H1 (cell line): ENCODE data around the gene COL6A3. TPM values are rescaled to one million over a fixed set of nuclear protein-coding genes. Genes with fewer than 3 reads are reported as not detected.

Source experiments
- CTCF ChIA-PET: fragments of 300-600 bp; sonication (Branson Sonifier 250); formaldehyde crosslinking; loops from one replicate; lab custom pipeline; 2021; ENCODE audit not compliant: partially characterized antibody; lab: Charles Lee
- POLR2A ChIA-PET: fragments of 300-600 bp; sonication (Branson Sonifier 250); formaldehyde crosslinking; loops from one replicate; lab custom pipeline; 2021; ENCODE audit warnings: inconsistent platforms; ENCODE audit not compliant: partially characterized antibody; lab: Charles Lee
- DNase-seq, 2 experiments: peaks; one replicate each; pipeline versions ENCODE4 v3.0.0 to v3.0.0-alpha.2; 2010 to 2022; ENCODE audit warnings: low spot score in 2 of 2, low read depth in 1 of 2, mixed read lengths in 1 of 2
- FAIRE-seq: peaks from 2 replicates; lab custom pipeline; 2011; peaks lifted over from hg19 to GRCh38; lab: Jason Lieb, UNC
- H2AFZ ChIP-seq: 2 replicates; pipeline ENCODE4 v1.8.1; 2012; ENCODE audit warnings: low read length, inconsistent platforms
- H2AK5ac ChIP-seq: 2 replicates; pipeline ENCODE4 v1.6.1; 2013; ENCODE audit warnings: low read depth, low read length
- H2BK120ac ChIP-seq: replicated peaks from 2 replicates; pipeline ENCODE3; 2013; ENCODE audit warnings: low read depth, low read length, inconsistent platforms
- H2BK12ac ChIP-seq: 2 replicates; pipeline ENCODE4 v1.6.1; 2013; ENCODE audit warnings: low read depth, low read length
- H2BK15ac ChIP-seq: 2 replicates; pipeline ENCODE4 v1.6.1; 2013; ENCODE audit warnings: low read length
- H2BK20ac ChIP-seq: 2 replicates; pipeline ENCODE4 v1.6.1; 2013; ENCODE audit warnings: low read length
- H2BK5ac ChIP-seq: 2 replicates; pipeline ENCODE4 v1.6.1; 2013; ENCODE audit warnings: low read depth, low read length
- H3K14ac ChIP-seq: 2 replicates; pipeline ENCODE4 v1.6.1; 2013; ENCODE audit warnings: inconsistent platforms; ENCODE audit not compliant: insufficient read length
- H3K18ac ChIP-seq: 2 replicates; pipeline ENCODE4 v1.6.1; 2013; ENCODE audit warnings: low read length; ENCODE audit errors: extremely low read depth
- H3K23ac ChIP-seq: 2 replicates; pipeline ENCODE4 v1.6.1; 2013; ENCODE audit warnings: inconsistent platforms; ENCODE audit not compliant: insufficient read length
- H3K23me2 ChIP-seq: 2 replicates; pipeline ENCODE4 v1.6.1; 2013; ENCODE audit warnings: low read depth, low read length
- H3K27ac ChIP-seq: 2 replicates; pipeline ENCODE4 v1.6.1; 2011; ENCODE audit warnings: low read depth, low read length, inconsistent platforms
- H3K27me3 ChIP-seq, 4 experiments: replicated peaks in 1 of 4; 1 replicate in 1 of 4; 2 replicates in 3 of 4; pipeline versions ENCODE4 v1.6.1 to v1.8.1; 2011 to 2013; ENCODE audit warnings: low read length in 3 of 4, mild to moderate bottlenecking in 3 of 4, inconsistent platforms in 2 of 4, mixed read lengths in 2 of 4, moderate library complexity in 1 of 4; ENCODE audit not compliant: control insufficient read depth in 3 of 4, insufficient read depth in 3 of 4; ENCODE audit errors: extremely low read depth in 1 of 4
- H3K36me3 ChIP-seq, 4 experiments: 2 replicates each; pipeline versions ENCODE4 v1.6.1 to v1.8.1; 2011 to 2013; ENCODE audit warnings: mild to moderate bottlenecking in 4 of 4, low read length in 3 of 4, moderate library complexity in 2 of 4, control low read depth in 1 of 4, inconsistent platforms in 1 of 4; ENCODE audit not compliant: insufficient read depth in 4 of 4, control insufficient read depth in 2 of 4
- H3K4ac ChIP-seq: replicated peaks from 2 replicates; pipeline ENCODE3; 2013; ENCODE audit warnings: low read length, low read depth, mixed read lengths, inconsistent platforms; ENCODE audit not compliant: insufficient read length
- H3K4me1 ChIP-seq, 4 experiments: replicated peaks in 1 of 4; 1 replicate in 1 of 4; 2 replicates in 3 of 4; pipeline versions ENCODE4 v1.6.1 to v1.8.1; 2011 to 2013; ENCODE audit warnings: low read length in 3 of 4, inconsistent platforms in 2 of 4, mixed read lengths in 1 of 4; ENCODE audit not compliant: insufficient read depth in 4 of 4, control insufficient read depth in 3 of 4
- H3K4me2 ChIP-seq, 2 experiments: 2 replicates each; pipeline versions ENCODE4 v1.6.1 to v1.8.1; 2011 to 2013; ENCODE audit warnings: low read depth in 2 of 2, low read length in 2 of 2, control low read depth in 1 of 2, inconsistent platforms in 1 of 2, mild to moderate bottlenecking in 1 of 2; ENCODE audit not compliant: insufficient read depth in 1 of 2
- H3K4me3 ChIP-seq, 4 experiments: fragments of 200-600, 300-600 bp in 1 of 4; sonication (generic), shearing (Covaris generic), sonication (Bioruptor Twin) in 1 of 4; 2 replicates each; pipeline versions ENCODE4 v1.5.1 to v1.8.1; 2011 to 2016; ENCODE audit warnings: low read length in 4 of 4, low read depth in 3 of 4, control low read depth in 2 of 4, inconsistent platforms in 2 of 4, mild to moderate bottlenecking in 2 of 4, mixed read lengths in 1 of 4, moderate library complexity in 1 of 4; ENCODE audit not compliant: insufficient read depth in 2 of 4; ENCODE audit errors: extremely low read depth in 1 of 4
- H3K56ac ChIP-seq: replicated peaks from 2 replicates; pipeline ENCODE3; 2013; ENCODE audit warnings: low read depth, mild to moderate bottlenecking, mixed read lengths, low read length, inconsistent platforms; ENCODE audit not compliant: insufficient read length
- H3K79me1 ChIP-seq: 2 replicates; pipeline ENCODE4 v1.6.1; 2013; ENCODE audit warnings: low read depth, low read length, control low read depth
- H3K79me2 ChIP-seq, 2 experiments: 2 replicates each; pipeline versions ENCODE4 v1.6.1 to v1.8.1; 2012 to 2013; ENCODE audit warnings: low read length in 2 of 2, mild to moderate bottlenecking in 2 of 2, inconsistent platforms in 1 of 2; ENCODE audit not compliant: insufficient read depth in 2 of 2, control insufficient read depth in 1 of 2
- H3K9ac ChIP-seq, 4 experiments: replicated peaks in 1 of 4; 1 replicate in 1 of 4; 2 replicates in 3 of 4; pipeline versions ENCODE4 v1.6.1 to v1.8.1; 2011 to 2013; ENCODE audit warnings: low read depth in 3 of 4, low read length in 3 of 4, control low read depth in 2 of 4, mild to moderate bottlenecking in 2 of 4, moderate library complexity in 2 of 4, inconsistent platforms in 1 of 4; ENCODE audit errors: extremely low read depth in 1 of 4
- H3K9me3 ChIP-seq, 2 experiments: 2 replicates each; pipeline versions ENCODE4 v1.6.1 to v1.8.1; 2012 to 2013; ENCODE audit warnings: mild to moderate bottlenecking in 2 of 2, moderate library complexity in 2 of 2, control low read depth in 1 of 2, inconsistent platforms in 1 of 2, low read depth in 1 of 2, low read length in 1 of 2, mixed read lengths in 1 of 2; ENCODE audit not compliant: insufficient read depth in 2 of 2
- H4K20me1 ChIP-seq, 2 experiments: replicated peaks in 1 of 2; 2 replicates each; pipeline versions ENCODE3 to v1.8.1; 2011 to 2013; ENCODE audit warnings: inconsistent platforms in 2 of 2, low read length in 2 of 2, mild to moderate bottlenecking in 1 of 2; ENCODE audit not compliant: insufficient read depth in 2 of 2, control insufficient read depth in 1 of 2
- H4K5ac ChIP-seq: 2 replicates; pipeline ENCODE4 v1.6.1; 2013; ENCODE audit warnings: low read length, low read depth, mixed read lengths, inconsistent platforms; ENCODE audit not compliant: insufficient read length
- H4K8ac ChIP-seq: 2 replicates; pipeline ENCODE4 v1.8.0; 2013; ENCODE audit warnings: mild to moderate bottlenecking, moderate library complexity, low read length, inconsistent platforms; ENCODE audit not compliant: insufficient read depth; ENCODE audit errors: extremely low read depth
- H4K91ac ChIP-seq: replicated peaks from 2 replicates; pipeline ENCODE3; 2013; ENCODE audit warnings: low read length, mixed read lengths, inconsistent platforms; ENCODE audit not compliant: insufficient read length
- BCL11A ChIP-seq, 2 experiments: IDR thresholded peaks; one replicate each; pipeline ENCODE4 v1.6.1; 2011; ENCODE audit warnings: low read depth in 2 of 2, low read length in 2 of 2, mild to moderate bottlenecking in 2 of 2
- CHD1 ChIP-seq: IDR thresholded peaks from 2 replicates; pipeline ENCODE4 v1.6.1; 2012; ENCODE audit warnings: low read depth, low read length, improper control_type of control experiment
- CHD2 ChIP-seq: IDR thresholded peaks from 2 replicates; pipeline ENCODE4 v1.6.1; 2012; ENCODE audit warnings: low read length, improper control_type of control experiment
- KDM1A ChIP-seq: fragments of 200-600, 300-600 bp; sonication (generic); IDR thresholded peaks from 2 replicates; pipeline ENCODE4 v1.7.1; 2016; ENCODE audit warnings: mild to moderate bottlenecking, low read length, borderline replicate concordance
- POLR2A ChIP-seq, 2 experiments: IDR thresholded peaks; 1 replicate in 1 of 2; 2 replicates in 1 of 2; pipeline ENCODE4 v1.6.1; 2011; ENCODE audit warnings: low read depth in 2 of 2, low read length in 2 of 2, mild to moderate bottlenecking in 2 of 2; ENCODE audit errors: control extremely low read depth in 1 of 2
- SIN3A ChIP-seq, 2 experiments: IDR thresholded peaks in 1 of 2; conservative IDR thresholded peaks in 1 of 2; 2 replicates each; pipeline ENCODE4 v1.6.1; 2011 to 2012; ENCODE audit warnings: low read length in 2 of 2, improper control_type of control experiment in 1 of 2, low read depth in 1 of 2, mild to moderate bottlenecking in 1 of 2
- SIRT6 ChIP-seq: IDR thresholded peaks from one replicate; pipeline ENCODE4 v1.7.1; 2012; ENCODE audit warnings: low read length, inconsistent platforms
- SP1 ChIP-seq: IDR thresholded peaks from 2 replicates; pipeline ENCODE4 v1.6.1; 2011; ENCODE audit warnings: low read depth, low read length
- SP2 ChIP-seq: IDR thresholded peaks from 2 replicates; pipeline ENCODE4 v1.6.1; 2012; ENCODE audit warnings: mild to moderate bottlenecking, low read length, inconsistent platforms
- SRF ChIP-seq: IDR thresholded peaks from 2 replicates; pipeline ENCODE4 v1.6.1; 2011; ENCODE audit warnings: mild to moderate bottlenecking, low read depth, low read length, moderate library complexity
- TAF7 ChIP-seq: optimal IDR thresholded peaks from 2 replicates; pipeline ENCODE3; 2011; ENCODE audit warnings: low read depth, mild to moderate bottlenecking, inconsistent platforms, low read length, moderate library complexity, borderline replicate concordance
- TCF12 ChIP-seq: IDR thresholded peaks from 2 replicates; pipeline ENCODE4 v1.6.1; 2011; ENCODE audit warnings: low read depth, mild to moderate bottlenecking, low read length
- YY1 ChIP-seq: IDR thresholded peaks from 2 replicates; pipeline ENCODE4 v1.6.1; 2011; ENCODE audit warnings: low read depth, mild to moderate bottlenecking, low read length
- WGBS, 2 experiments: shearing (Covaris generic) in 1 of 2; methylation state at CpG; one replicate each; pipeline versions ENCODE4 v1.1.6 to v1.1.7; 2013 to 2015; ENCODE audit warnings: low lambda C conversion rate in 2 of 2, mixed read lengths in 2 of 2, inconsistent platforms in 1 of 2, low coverage in 1 of 2, missing lambda C conversion rate in 1 of 2; ENCODE audit not compliant: insufficient replicate concordance in 2 of 2, insufficient coverage in 1 of 2, insufficient read length in 1 of 2; ENCODE audit errors: extremely low coverage in 1 of 2, missing lambda C conversion rate in 1 of 2; 5-methylcytosine and 5-hydroxymethylcytosine counted together
- polyA plus RNA-seq, 7 experiments: library from polyadenylated mRNA; depleted of rRNA in 3 of 7; stranded (reverse) in 5 of 7; unstranded in 2 of 7; fragments of >200 nt in 5 of 7; fragments of 200-250 nt in 2 of 7; gene quantifications; 1 replicate in 5 of 7; 2 replicates in 1 of 7; 4 replicates in 1 of 7; pipeline versions ENCODE4 v1.2.1 to v1.2.3, GENCODE V29; 2011 to 2013; ENCODE audit warnings: missing spikeins in 2 of 7, mixed read lengths in 2 of 7
- total RNA-seq: library from RNA; stranded (reverse); fragmentation: NEBNext Ultra II Directional; extraction: Animal tissue kit (Norgen Biotek cat#: 25700); gene quantifications from 2 replicates; pipeline ENCODE4 v1.2.1, GENCODE V29; 2021
- TF ChIP-seq, protein P1 (sequence below): IDR thresholded peaks from 2 replicates; pipeline ENCODE4 v1.6.1; 2011; ENCODE audit warnings: low read length, improper control_type of control experiment

Gene COL6A3
- total and polyA plus RNA-seq, 2 of the 8 experiments (the other 6 are each of a cell fraction or from before 2014, with no cell fraction given), result 1.2 to 3.4 TPM

DNA sequence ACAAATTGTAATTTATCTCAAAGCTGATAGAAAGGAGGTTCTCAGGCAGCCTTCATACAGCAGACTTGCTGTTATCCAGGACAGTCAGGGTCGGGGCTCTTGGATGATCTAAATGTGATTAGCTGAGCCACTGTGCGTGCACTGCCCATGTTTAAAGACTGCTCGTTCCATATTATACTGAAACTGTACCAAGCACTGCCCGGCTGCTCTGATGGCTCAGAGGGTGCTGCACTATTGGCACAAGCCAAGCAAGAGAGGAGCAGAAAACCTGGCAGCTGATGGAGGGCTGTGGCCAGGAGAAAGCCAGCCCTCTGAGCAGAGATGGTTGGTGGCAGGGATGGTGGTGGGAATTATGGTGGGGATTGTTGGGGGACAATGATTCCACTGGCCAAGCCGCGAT lies 63.4 kb downstream of the COL6A3 start:
- CTCF ChIA-PET, result interaction anchor here (1.5 kb wide), 1 partner anchor 185 kb away, joined by 6 read pairs; no protein-coding TSS in a partner anchor
- Histone ChIP-seq H3K79me2 (no peaks in the 10 kb centered on the region), H3K79me1 (no peaks in the 10 kb centered on the region), H2BK12ac (no peak overlapping the region), H4K91ac (no peak overlapping the region), H2BK5ac (no peak overlapping the region), H2BK15ac (no peak overlapping the region), H3K23me2 (no peaks in the 10 kb centered on the region), H3K4me1 (peaks cover 0 to 4% (median 0%) of the 10 kb centered on the region in 4 experiments; a peak in 2 of 7 replicates), H3K4me2 (no peak overlapping the region), H4K5ac (no peak overlapping the region), H3K27me3 (no peaks in the 10 kb centered on the region; a peak in 1 of 7 replicates), H3K36me3 (no peaks in the 10 kb centered on the region), H3K4ac (no peak overlapping the region), H4K20me1 (no peaks in the 10 kb centered on the region), H3K27ac (no peak overlapping the region), H3K18ac (no peak overlapping the region), H2AFZ (no peak overlapping the region), H3K9me3 (no peaks in the 10 kb centered on the region), H3K56ac (no peak overlapping the region), H3K4me3 (no peak overlapping the region), H3K9ac (no peak overlapping the region), H2BK20ac (no peak overlapping the region), H2BK120ac (no peak overlapping the region), H4K8ac (no peak overlapping the region; the same call in 1 of the 2 replicates), H3K14ac (no peak overlapping the region), H2AK5ac (no peak overlapping the region), H3K23ac (no peak overlapping the region)
- FAIRE-seq (no peak), DNase-seq (no peak)
- WGBS, 2 experiments, result 99% methylated on average over 6 of the region's 6 CpGs; no CpG with 5 or more reads in 1 of the 2 experiments
- POLR2A ChIA-PET, result no interaction called here
- TF ChIP-seq TAF7, result no peak
- TF ChIP-seq SIRT6, result no peak
- no peak for TF ChIP-seq SIN3A (conservative IDR thresholded peaks at IDR 0.05 in 1 of 2, IDR thresholded peaks at IDR 0.05 in 1 of 2; ENCODE audit: low read depth in 1 of 2, low read length in 2 of 2)
- TF ChIP-seq CHD1, result no peak
- no peak for TF ChIP-seq BCL11A (IDR thresholded peaks at IDR 0.05; ENCODE audit: low read depth in 2 of 2, low read length in 2 of 2)
- TF ChIP-seq, protein P1, sequence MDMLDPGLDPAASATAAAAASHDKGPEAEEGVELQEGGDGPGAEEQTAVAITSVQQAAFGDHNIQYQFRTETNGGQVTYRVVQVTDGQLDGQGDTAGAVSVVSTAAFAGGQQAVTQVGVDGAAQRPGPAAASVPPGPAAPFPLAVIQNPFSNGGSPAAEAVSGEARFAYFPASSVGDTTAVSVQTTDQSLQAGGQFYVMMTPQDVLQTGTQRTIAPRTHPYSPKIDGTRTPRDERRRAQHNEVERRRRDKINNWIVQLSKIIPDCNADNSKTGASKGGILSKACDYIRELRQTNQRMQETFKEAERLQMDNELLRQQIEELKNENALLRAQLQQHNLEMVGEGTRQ, result no peak
- TF ChIP-seq TCF12, result no peak
- no peak for TF ChIP-seq SP2
- no peak for TF ChIP-seq KDM1A
- no peak for TF ChIP-seq SRF
- no peak for TF ChIP-seq YY1
- no peak for TF ChIP-seq SP1
- TF ChIP-seq POLR2A (IDR thresholded peaks at IDR 0.05; ENCODE audit: control extremely low read depth in 1 of 2, low read depth in 2 of 2, low read length in 2 of 2), result no peak
- TF ChIP-seq CHD2, result no peak
